GM18505 (cell line): Measurements from ENCODE around the gene TTI1.
"Not testable (repeated sequence)": the region's sequence is repeated elsewhere in the genome, so short reads cannot be mapped to it uniquely, and the experiment has no call there.

Experiments used
- ATAC-seq: cut with Tn5 transposase; IDR thresholded peaks from one replicate; pipeline ENCODE4 v1.9.1; 2021; ENCODE audit not compliant: unreplicated experiment
- POLR2A ChIP-seq: IDR thresholded peaks from 4 replicates; pipeline ENCODE4 v1.6.1; 2011; ENCODE audit warnings: borderline replicate concordance; ENCODE audit not compliant: insufficient read depth, insufficient read length; ENCODE audit errors: extremely low read depth

Gene TTI1

GRCh38 chr20:38034961-38035360 lies 1.7 kb upstream of the TTI1 start:
- no peak for TF ChIP-seq POLR2A
- ATAC-seq: no peak

- no peak for TF ChIP-seq POLR2A
- no peak for ATAC-seq
These were observed 923 bp upstream of the TTI1 start for GRCh38 chr20:38034108-38034649.

- ATAC-seq: peak; percentile 45
- no peak for TF ChIP-seq POLR2A
These were observed 499 bp downstream of the TTI1 start for GRCh38 chr20:38032585-38033329.

- ATAC-seq: no peak
- no peak for TF ChIP-seq POLR2A
These were observed 1.3 kb downstream of the TTI1 start for GRCh38 chr20:38031957-38032356.

GRCh38 chr20:38029453-38029852 lies 3.8 kb downstream of the TTI1 start:
- no peak for TF ChIP-seq POLR2A
- ATAC-seq: no peak

GRCh38 chr20:38024496-38024895 lies 8.8 kb downstream of the TTI1 start:
- no peak for ATAC-seq
- TF ChIP-seq POLR2A: no peak

- TF ChIP-seq POLR2A: no peak
- no peak for ATAC-seq
These were observed 9.9 kb downstream of the TTI1 start for GRCh38 chr20:38023181-38024001.

- TF ChIP-seq POLR2A: no peak
- ATAC-seq: no peak
These were observed 12.0 kb downstream of the TTI1 start for GRCh38 chr20:38021087-38021772.

GRCh38 chr20:38018385-38018784 lies 14.9 kb downstream of the TTI1 start:
- no peak for TF ChIP-seq POLR2A
- ATAC-seq: no peak

GRCh38 chr20:38017959-38018358 lies 15.3 kb downstream of the TTI1 start:
- ATAC-seq: no peak
- no peak for TF ChIP-seq POLR2A

- ATAC-seq: no peak
- TF ChIP-seq POLR2A: no peak
These were observed 19.4 kb downstream of the TTI1 start for GRCh38 chr20:38013887-38014286.

- no peak for TF ChIP-seq POLR2A
- no peak for ATAC-seq
These were observed 20.9 kb downstream of the TTI1 start for GRCh38 chr20:38012332-38012731.

- no peak for TF ChIP-seq POLR2A
- ATAC-seq: no peak
These were observed 21.6 kb downstream of the TTI1 start for GRCh38 chr20:38011696-38012095.

- not testable (repeated sequence) for ATAC-seq
These were observed 23.8 kb downstream of the TTI1 start for GRCh38 chr20:38009416-38009815.
